HG03196 (cell line): ENCODE measurements around the gene STX10.

Experiments
- ATAC-seq: cut with Tn5 transposase; IDR thresholded peaks from one replicate; pipeline ENCODE4 v1.9.1; 2021; ENCODE audit not compliant: unreplicated experiment

STX10 gene

GRCh38 chr19:13121551-13122274 lies 28.5 kb downstream of the STX10 start:
- no peak for ATAC-seq

- ATAC-seq = no peak
Measured at GRCh38 chr19:13120817-13121216, 29.4 kb downstream of the STX10 start.

- no peak for ATAC-seq
Measured at GRCh38 chr19:13120031-13120430, 30.1 kb downstream of the STX10 start.

- no peak for ATAC-seq
Measured at GRCh38 chr19:13119627-13120026, 30.5 kb downstream of the STX10 start.

- ATAC-seq = peak; percentile 2
Measured at GRCh38 chr19:13118424-13119193, 31.6 kb downstream of the STX10 start.

- peak; percentile 61 for ATAC-seq
Measured at GRCh38 chr19:13117772-13118423, 32.3 kb downstream of the STX10 start, which contains the start of gene NACC1. Gene NACC1 (plus strand): TSS chr19:13118264. CDS start chr19:13135208, 16,944 bp downstream.

GRCh38 chr19:13117176-13117771 lies 32.9 kb downstream of the STX10 start:
- no peak for ATAC-seq

- ATAC-seq = peak; percentile 49
Measured at GRCh38 chr19:13116282-13117175, 33.6 kb downstream of the STX10 start, which contains the start of gene TRMT1. Gene TRMT1 (minus strand): TSS chr19:13116740. CDS start chr19:13116399, 341 bp downstream.

- ATAC-seq = no peak
Measured at GRCh38 chr19:13115936-13116281, 34.3 kb downstream of the STX10 start.

- no peak for ATAC-seq
Measured at GRCh38 chr19:13112555-13112954, 37.6 kb downstream of the STX10 start.

GRCh38 chr19:13110099-13110610 lies 40.0 kb downstream of the STX10 start:
- ATAC-seq = no peak

- no peak for ATAC-seq
Measured at GRCh38 chr19:13109361-13110098, 40.6 kb downstream of the STX10 start.

GRCh38 chr19:13104848-13105711 lies 45.1 kb downstream of the STX10 start:
- ATAC-seq = no peak

GRCh38 chr19:13104360-13104847 lies 45.8 kb downstream of the STX10 start:
- ATAC-seq = peak; percentile 33

- no peak for ATAC-seq
Measured at GRCh38 chr19:13103581-13104359, 46.4 kb downstream of the STX10 start.

- peak; percentile 38 for ATAC-seq
Measured at GRCh38 chr19:13102666-13103580, 47.3 kb downstream of the STX10 start, which contains the start of gene LYL1. Gene LYL1 (minus strand): TSS chr19:13102858. CDS start chr19:13101171, 1,687 bp downstream.

GRCh38 chr19:13102416-13102665 lies 47.8 kb downstream of the STX10 start:
- no peak for ATAC-seq
